Raji (cell line): Measurements from ENCODE around the gene CORO2B.

Experiments used
- POLR2A ChIP-seq: IDR thresholded peaks from 2 replicates; pipeline ENCODE4 v1.6.1; 2011; ENCODE audit warnings: low read depth, low read length, control low read depth; ENCODE audit not compliant: insufficient read depth

The CORO2B gene

GRCh38 chr15:68603951-68604350 lies 25.2 kb downstream of the CORO2B start:
- no peak for TF ChIP-seq POLR2A

GRCh38 chr15:68606375-68606774 lies 27.6 kb downstream of the CORO2B start:
- TF ChIP-seq POLR2A = no peak

GRCh38 chr15:68608206-68608843 lies 29.5 kb downstream of the CORO2B start:
- TF ChIP-seq POLR2A = no peak

GRCh38 chr15:68608844-68609232 lies 30.0 kb downstream of the CORO2B start:
- no peak for TF ChIP-seq POLR2A

- no peak for TF ChIP-seq POLR2A
Measured at GRCh38 chr15:68609629-68610028, 30.8 kb downstream of the CORO2B start.

GRCh38 chr15:68610825-68611224 lies 32.0 kb downstream of the CORO2B start:
- TF ChIP-seq POLR2A = no peak

- TF ChIP-seq POLR2A = no peak
Measured at GRCh38 chr15:68612503-68612902, 33.7 kb downstream of the CORO2B start.

GRCh38 chr15:68612979-68613740 lies 34.4 kb downstream of the CORO2B start:
- TF ChIP-seq POLR2A = no peak

GRCh38 chr15:68614286-68615035 lies 35.7 kb downstream of the CORO2B start:
- no peak for TF ChIP-seq POLR2A

- TF ChIP-seq POLR2A = no peak
Measured at GRCh38 chr15:68615301-68615700, 36.5 kb downstream of the CORO2B start.

GRCh38 chr15:68615811-68616210 lies 37.0 kb downstream of the CORO2B start:
- no peak for TF ChIP-seq POLR2A

- no peak for TF ChIP-seq POLR2A
Measured at GRCh38 chr15:68616397-68616796, 37.6 kb downstream of the CORO2B start.

GRCh38 chr15:68617001-68617400 lies 38.2 kb downstream of the CORO2B start:
- no peak for TF ChIP-seq POLR2A

GRCh38 chr15:68617777-68618176 lies 39.0 kb downstream of the CORO2B start:
- TF ChIP-seq POLR2A = no peak

- no peak for TF ChIP-seq POLR2A
Measured at GRCh38 chr15:68618394-68618793, 39.6 kb downstream of the CORO2B start.
